ENCODE data around the gene MEN1.
"Not testable (repeated sequence)": the region's sequence is repeated elsewhere in the genome, so short reads cannot be mapped to it uniquely, and the experiment has no call there.

The MEN1 gene

DNA sequence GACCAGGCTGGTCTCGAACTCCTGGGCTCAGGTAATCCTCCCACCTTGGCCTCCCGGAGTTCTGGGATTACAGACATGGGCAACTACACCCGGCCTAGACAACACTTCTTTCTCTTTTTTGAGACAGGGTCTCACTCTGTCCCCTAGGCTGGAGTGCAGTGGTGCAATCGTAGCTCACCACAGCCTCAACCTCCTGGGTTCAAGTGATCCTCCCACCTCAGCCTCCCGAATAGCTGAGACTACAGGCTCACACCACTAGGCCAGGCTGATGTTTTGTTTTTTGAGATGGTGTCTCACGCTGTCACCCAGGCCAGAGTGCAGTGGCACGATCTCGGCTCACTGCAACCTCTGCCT is 35.4 kb upstream of the MEN1 start:
- not testable (repeated sequence) for H3K36me3 ChIP-seq (ENCODE audit: control insufficient read depth in 5 of 5, insufficient read depth in 5 of 5, low read length in 5 of 5); H3K9ac ChIP-seq (ENCODE audit: low read length in 5 of 5); H3K4me3 ChIP-seq (ENCODE audit: low read depth in 1 of 5, low read length in 5 of 5); H3K27me3 ChIP-seq (ENCODE audit: control insufficient read depth in 5 of 5, insufficient read depth in 4 of 5, low read length in 5 of 5); H3K27ac ChIP-seq (ENCODE audit: low read depth, low read length); H3K9me3 ChIP-seq (ENCODE audit: control insufficient read depth in 5 of 5, low read length in 5 of 5)
- H3K4me1 ChIP-seq (ENCODE audit: control insufficient read depth in 5 of 5, insufficient read depth in 5 of 5, low read length in 5 of 5): peaks cover 10 to 44% (median 35%) of the 10 kb centered on the region in 5 donors

DNA sequence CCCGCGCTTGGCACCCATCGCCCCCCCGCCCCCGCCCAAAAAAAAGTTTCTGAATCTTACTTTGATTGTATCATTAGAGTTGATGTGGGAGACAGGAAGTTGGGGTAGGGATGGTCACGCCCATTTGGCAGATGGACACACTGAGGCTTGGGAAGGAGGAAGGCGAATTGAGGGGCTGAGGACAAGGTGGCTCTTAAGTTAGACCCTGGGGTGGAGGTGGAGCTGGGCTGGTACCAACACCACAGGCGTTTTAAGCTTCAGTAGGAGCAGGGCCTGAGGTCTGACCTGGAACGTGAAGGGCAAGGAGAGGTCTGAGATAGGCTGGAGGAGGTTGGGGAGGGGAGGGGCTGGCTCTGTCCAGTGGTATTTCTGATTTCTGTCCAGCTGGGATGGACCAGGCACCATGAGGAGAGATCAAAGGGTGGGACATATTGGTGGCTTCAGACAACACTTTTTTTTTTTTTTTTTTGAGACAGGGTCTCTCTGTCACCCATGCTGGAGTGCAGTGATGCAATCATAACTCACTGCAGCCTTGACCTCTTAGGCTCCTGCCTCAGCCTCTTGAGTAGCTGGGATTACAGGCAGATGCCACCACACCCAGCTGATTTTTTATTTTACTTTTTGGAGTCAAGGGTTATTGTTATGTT is 34.9 kb upstream of the MEN1 start:
- Histone ChIP-seq H3K36me3 (ENCODE audit: control insufficient read depth in 5 of 5, insufficient read depth in 5 of 5, low read length in 5 of 5) (no peaks in the 10 kb centered on the region), H3K4me1 (ENCODE audit: control insufficient read depth in 5 of 5, insufficient read depth in 5 of 5, low read length in 5 of 5) (peaks cover 10 to 41% (median 34%) of the 10 kb centered on the region in 5 donors), H3K9me3 (ENCODE audit: control insufficient read depth in 5 of 5, low read length in 5 of 5) (no peaks in the 10 kb centered on the region), H3K27ac (ENCODE audit: low read depth, low read length) (no peak overlapping the region), H3K4me3 (ENCODE audit: low read depth in 1 of 5, low read length in 5 of 5) (peak overlapping the region in 2 of 5 donors; percentile 39 to 44), H3K9ac (ENCODE audit: low read length in 5 of 5) (no peak overlapping the region), H3K27me3 (ENCODE audit: control insufficient read depth in 5 of 5, insufficient read depth in 4 of 5, low read length in 5 of 5) (no peaks in the 10 kb centered on the region)

DNA sequence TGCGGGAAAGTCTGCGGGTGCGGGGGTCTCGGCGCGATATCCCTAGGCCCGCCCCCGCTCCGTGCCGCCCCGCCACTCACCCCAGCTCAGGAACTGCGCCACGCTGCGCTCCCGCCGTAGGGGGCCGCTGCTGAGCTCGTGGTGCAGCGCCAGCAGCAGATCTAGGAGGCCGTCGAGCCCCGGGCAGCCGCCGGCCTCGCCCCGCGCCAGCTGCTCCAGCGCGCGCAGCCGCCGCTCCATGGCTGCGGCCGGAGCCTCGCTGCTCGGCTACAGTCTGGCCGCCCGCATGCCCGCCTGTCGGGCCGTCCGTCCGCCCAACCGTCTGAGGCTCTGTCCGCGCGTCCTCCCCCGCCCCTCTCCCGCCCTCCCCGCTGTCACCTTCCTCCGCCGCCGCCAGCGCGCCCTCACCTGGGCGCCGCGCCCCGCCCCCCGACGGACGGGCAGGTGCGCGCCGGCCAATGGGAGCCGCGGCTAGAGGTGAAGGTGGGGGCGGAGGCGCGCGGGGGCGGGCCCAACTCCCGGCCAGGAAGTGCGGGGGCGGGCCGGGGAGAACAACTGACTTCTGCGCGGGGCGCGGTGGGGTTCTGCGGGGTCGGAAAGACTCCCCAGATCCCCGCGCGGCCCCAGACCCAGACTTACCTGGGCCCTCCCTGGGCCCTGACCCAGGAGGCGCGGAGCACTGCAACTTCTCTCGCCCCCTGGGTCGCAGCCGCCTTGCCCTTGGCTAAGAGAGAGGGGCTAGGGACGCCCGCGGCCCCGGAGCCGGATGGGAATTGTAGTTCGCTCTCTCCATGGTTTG is 34.2 kb upstream of the MEN1 start, which contains the start of gene CDC42BPG:
TSS of gene CDC42BPG (minus strand) at position 324 of the 799 bp plus-strand sequence. CDS start at position 240, 84 bp downstream.
- no peaks in the 10 kb centered on the region for H3K9me3 ChIP-seq (ENCODE audit: control insufficient read depth in 5 of 5, low read length in 5 of 5)
- no peaks in the 10 kb centered on the region for H3K27me3 ChIP-seq (ENCODE audit: control insufficient read depth in 5 of 5, insufficient read depth in 4 of 5, low read length in 5 of 5)
- H3K9ac ChIP-seq (ENCODE audit: low read length in 5 of 5): no peak within 1 kb of the TSS
- peak within 1 kb of the TSS in 3 of 5 donors; percentile 6 to 44 (median 39) for H3K4me3 ChIP-seq (ENCODE audit: low read depth in 1 of 5, low read length in 5 of 5)
- H3K27ac ChIP-seq (ENCODE audit: low read depth, low read length): no peak within 1 kb of the TSS
- H3K36me3 ChIP-seq (ENCODE audit: control insufficient read depth in 5 of 5, insufficient read depth in 5 of 5, low read length in 5 of 5): no peaks in the 10 kb centered on the region
- peaks cover 6 to 34% (median 27%) of the 10 kb centered on the region in 5 donors for H3K4me1 ChIP-seq (ENCODE audit: control insufficient read depth in 5 of 5, insufficient read depth in 5 of 5, low read length in 5 of 5)

DNA sequence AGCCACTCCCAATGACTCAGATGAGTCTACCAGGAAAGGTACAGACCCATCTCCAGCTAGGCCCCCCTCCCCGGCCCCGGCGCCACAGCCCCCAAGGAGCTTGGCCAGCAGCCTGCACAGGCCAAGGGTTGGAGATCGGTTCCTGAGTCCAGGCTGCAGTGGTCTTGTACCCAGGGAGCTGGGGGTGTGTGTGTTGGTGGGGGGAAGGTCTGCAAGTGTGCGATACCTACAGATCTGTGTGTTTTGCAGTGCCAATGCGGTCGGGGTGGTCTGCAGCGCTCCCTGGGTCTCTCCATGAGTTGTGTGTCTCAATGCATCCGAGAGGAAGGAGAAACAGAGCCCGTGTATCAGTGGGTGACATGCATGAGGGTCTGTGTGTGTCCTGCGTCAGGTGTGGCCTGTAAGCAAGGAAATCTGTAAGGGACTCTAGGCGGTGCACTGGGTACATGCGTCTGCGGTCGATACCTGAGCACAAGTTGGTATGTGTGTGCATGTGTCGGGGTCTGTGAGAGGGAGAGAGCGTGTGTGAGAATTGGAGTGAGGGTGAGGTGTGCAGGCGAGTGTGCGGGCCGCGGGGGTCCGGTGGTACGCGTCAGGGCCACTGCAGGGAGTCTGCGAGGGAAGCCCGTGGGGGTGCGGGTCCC is 33.5 kb upstream of the MEN1 start:
- Histone ChIP-seq H3K4me3 (ENCODE audit: low read depth in 1 of 5, low read length in 5 of 5) (peak overlapping the region in 1 of 5 donors; percentile 44), H3K9me3 (ENCODE audit: control insufficient read depth in 5 of 5, low read length in 5 of 5) (no peaks in the 10 kb centered on the region), H3K27me3 (ENCODE audit: control insufficient read depth in 5 of 5, insufficient read depth in 4 of 5, low read length in 5 of 5) (no peaks in the 10 kb centered on the region), H3K4me1 (ENCODE audit: control insufficient read depth in 5 of 5, insufficient read depth in 5 of 5, low read length in 5 of 5) (peaks cover 1 to 27% (median 20%) of the 10 kb centered on the region in 5 donors), H3K9ac (ENCODE audit: low read length in 5 of 5) (no peak overlapping the region), H3K27ac (ENCODE audit: low read depth, low read length) (no peak overlapping the region), H3K36me3 (ENCODE audit: control insufficient read depth in 5 of 5, insufficient read depth in 5 of 5, low read length in 5 of 5) (no peaks in the 10 kb centered on the region)

DNA sequence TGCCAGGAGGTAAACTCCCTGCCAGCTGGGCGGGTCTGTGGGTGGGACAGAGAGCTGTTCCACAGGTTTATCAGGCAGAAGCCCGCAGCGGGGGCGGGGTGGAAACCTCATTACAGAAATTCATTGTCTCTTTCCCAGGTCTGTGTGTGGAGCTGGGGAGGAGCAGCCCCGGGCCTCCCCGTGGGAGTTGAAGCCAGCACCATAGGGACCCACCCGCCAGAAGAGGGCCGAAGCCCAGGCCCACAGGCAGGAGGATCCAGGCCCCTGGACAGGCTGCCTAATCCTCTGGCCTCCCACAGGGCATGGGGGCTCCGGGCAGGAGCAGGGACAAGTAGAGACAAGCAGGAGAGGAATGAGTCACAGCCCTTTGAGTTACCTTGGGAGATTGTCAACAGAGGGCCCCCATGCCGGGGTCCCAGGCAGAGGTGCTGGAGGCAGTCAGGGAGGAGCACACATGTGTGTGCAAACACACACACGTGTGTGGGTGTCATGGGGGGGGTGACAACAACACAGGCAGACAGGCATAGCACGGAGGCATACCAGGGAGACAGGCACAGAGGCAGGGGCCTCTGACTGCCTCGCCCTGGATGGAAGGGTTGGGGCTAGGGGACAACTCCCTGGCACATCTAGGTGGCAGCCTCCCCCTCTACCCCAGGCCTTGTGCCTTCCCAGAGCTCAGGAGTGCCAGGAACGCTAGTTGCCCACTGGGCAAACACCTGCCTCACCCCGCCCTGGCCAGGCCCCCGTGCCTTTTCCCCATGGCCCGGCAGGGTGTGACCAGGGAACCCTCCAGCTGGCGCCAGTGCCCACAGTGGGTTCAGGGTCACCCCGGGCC is 32.7 kb upstream of the MEN1 start:
- no peak overlapping the region for H3K4me3 ChIP-seq (ENCODE audit: low read depth in 1 of 5, low read length in 5 of 5)
- H3K4me1 ChIP-seq (ENCODE audit: control insufficient read depth in 5 of 5, insufficient read depth in 5 of 5, low read length in 5 of 5): peaks cover 0 to 19% (median 13%) of the 10 kb centered on the region in 5 donors
- H3K9ac ChIP-seq (ENCODE audit: low read length in 5 of 5): no peak overlapping the region
- no peaks in the 10 kb centered on the region for H3K27me3 ChIP-seq (ENCODE audit: control insufficient read depth in 5 of 5, insufficient read depth in 4 of 5, low read length in 5 of 5)
- H3K27ac ChIP-seq (ENCODE audit: low read depth, low read length): no peak overlapping the region
- H3K36me3 ChIP-seq (ENCODE audit: control insufficient read depth in 5 of 5, insufficient read depth in 5 of 5, low read length in 5 of 5): no peaks in the 10 kb centered on the region
- no peaks in the 10 kb centered on the region for H3K9me3 ChIP-seq (ENCODE audit: control insufficient read depth in 5 of 5, low read length in 5 of 5)

DNA sequence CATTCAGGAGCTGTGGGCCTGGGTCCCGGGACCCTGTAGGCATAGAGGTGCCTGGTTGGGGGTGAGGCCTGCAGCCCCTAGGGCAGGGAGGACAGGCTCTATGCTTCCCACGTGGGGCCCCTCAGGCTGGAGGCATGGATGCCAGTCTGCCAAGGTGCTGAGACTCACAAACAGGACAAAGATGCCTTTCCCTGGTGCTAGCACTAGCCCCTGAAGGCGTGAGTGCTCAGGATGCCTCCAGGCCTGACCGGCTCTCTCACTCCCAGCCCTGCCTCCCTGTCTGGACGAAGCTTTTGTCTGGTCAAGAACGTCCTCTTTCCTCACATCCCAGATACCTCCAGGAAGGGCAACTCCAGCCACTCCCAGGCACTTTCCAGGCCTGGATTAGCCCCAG is 32.0 kb upstream of the MEN1 start:
- no peaks in the 10 kb centered on the region for H3K27me3 ChIP-seq (ENCODE audit: control insufficient read depth in 5 of 5, insufficient read depth in 4 of 5, low read length in 5 of 5)
- no peaks in the 10 kb centered on the region for H3K9me3 ChIP-seq (ENCODE audit: control insufficient read depth in 5 of 5, low read length in 5 of 5)
- H3K36me3 ChIP-seq (ENCODE audit: control insufficient read depth in 5 of 5, insufficient read depth in 5 of 5, low read length in 5 of 5): no peaks in the 10 kb centered on the region
- H3K4me3 ChIP-seq (ENCODE audit: low read depth in 1 of 5, low read length in 5 of 5): no peak overlapping the region
- H3K4me1 ChIP-seq (ENCODE audit: control insufficient read depth in 5 of 5, insufficient read depth in 5 of 5, low read length in 5 of 5): peaks cover 0 to 15% (median 8%) of the 10 kb centered on the region in 5 donors
- H3K27ac ChIP-seq (ENCODE audit: low read depth, low read length): no peak overlapping the region
- H3K9ac ChIP-seq (ENCODE audit: low read length in 5 of 5): no peak overlapping the region

DNA sequence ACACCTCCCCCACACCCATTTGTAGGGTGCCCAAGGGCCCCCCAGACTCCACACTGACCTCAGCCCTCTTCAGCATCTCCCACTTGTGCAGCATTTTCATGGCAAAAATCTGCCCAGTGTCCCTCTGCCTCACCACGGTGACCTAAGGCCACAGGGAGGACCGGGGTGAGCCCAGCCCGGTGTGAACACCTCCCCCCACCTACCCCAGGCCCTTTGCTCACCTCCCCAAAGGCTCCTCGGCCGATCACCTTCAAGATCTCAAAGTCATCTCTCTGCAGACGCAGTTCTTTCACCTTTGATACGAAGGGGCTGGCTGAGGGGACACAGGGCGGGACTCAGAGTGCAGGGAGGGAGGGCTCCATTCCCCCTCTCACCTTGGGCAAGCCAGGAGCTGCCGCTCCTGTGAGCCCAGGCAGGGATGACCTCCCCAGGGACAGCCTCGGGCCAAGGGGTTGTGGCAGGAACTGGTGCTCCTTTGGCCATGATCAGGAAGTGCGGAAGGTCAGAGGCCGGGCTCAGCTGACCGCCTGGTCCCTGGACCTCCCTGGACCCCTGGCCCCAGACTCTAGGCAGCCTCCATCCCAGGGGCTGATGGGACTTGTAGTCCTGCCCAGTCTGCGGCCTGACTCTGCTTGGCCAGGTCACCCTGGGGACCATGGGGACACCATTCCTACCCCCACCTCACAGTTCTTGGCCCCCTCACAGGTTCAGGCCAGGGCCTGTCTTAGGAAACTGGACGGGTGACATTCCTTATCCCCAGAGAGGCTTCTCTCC is 31.4 kb upstream of the MEN1 start:
- Histone ChIP-seq H3K4me3 (ENCODE audit: low read depth in 1 of 5, low read length in 5 of 5) (no peak overlapping the region), H3K9ac (ENCODE audit: low read length in 5 of 5) (no peak overlapping the region), H3K27ac (ENCODE audit: low read depth, low read length) (no peak overlapping the region), H3K36me3 (ENCODE audit: control insufficient read depth in 5 of 5, insufficient read depth in 5 of 5, low read length in 5 of 5) (no peaks in the 10 kb centered on the region), H3K9me3 (ENCODE audit: control insufficient read depth in 5 of 5, low read length in 5 of 5) (no peaks in the 10 kb centered on the region), H3K27me3 (ENCODE audit: control insufficient read depth in 5 of 5, insufficient read depth in 4 of 5, low read length in 5 of 5) (no peaks in the 10 kb centered on the region), H3K4me1 (ENCODE audit: control insufficient read depth in 5 of 5, insufficient read depth in 5 of 5, low read length in 5 of 5) (peaks cover 0 to 12% (median 6%) of the 10 kb centered on the region in 5 donors)

DNA sequence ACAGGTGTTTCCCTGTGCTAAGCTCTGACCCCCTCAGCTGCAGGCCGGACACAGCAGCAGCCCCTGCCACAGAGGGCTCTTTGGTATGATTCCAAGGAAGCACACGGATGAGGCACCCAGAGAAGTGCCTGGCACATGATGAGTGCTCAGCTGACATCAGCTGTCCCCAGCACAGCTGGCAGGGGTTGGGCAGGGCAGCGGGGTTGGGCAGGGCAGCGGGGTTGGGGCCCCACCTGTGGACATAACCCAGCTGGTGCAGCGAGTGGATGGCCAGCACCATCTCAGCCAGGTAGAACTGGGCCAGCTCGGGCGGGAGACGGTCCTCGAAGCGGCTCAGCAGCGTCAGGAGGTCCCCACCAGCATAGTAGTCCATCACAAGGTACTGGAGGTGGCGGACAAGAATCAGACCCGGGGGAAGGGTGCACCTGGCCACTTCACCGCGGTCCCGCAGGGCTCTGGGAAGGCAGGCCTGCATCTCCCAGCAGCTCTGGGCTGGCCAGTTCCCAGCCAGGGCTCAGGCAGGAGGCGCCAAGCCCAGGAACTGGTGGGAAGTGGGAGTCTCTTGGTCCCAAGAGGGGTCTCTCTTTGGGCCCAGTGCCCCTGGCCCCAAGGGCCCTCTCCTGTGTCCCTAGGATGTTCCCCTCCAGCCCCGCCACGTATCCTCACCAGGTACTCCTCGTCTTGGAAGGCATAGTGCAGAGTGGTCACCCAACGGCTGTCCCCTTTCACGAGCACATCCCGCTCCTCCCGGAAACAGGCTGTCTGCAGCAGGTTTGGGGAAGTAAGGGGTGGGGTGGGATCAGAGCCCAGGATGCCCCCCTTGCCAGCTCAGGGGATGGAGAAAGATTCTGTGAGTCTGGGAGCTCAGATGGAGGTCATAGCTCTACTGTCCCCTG is 29.8 kb upstream of the MEN1 start:
- Histone ChIP-seq H3K9me3 (ENCODE audit: control insufficient read depth in 5 of 5, low read length in 5 of 5) (no peaks in the 10 kb centered on the region), H3K4me1 (ENCODE audit: control insufficient read depth in 5 of 5, insufficient read depth in 5 of 5, low read length in 5 of 5) (peaks cover 0 to 11% (median 5%) of the 10 kb centered on the region in 5 donors), H3K36me3 (ENCODE audit: control insufficient read depth in 5 of 5, insufficient read depth in 5 of 5, low read length in 5 of 5) (no peaks in the 10 kb centered on the region), H3K27me3 (ENCODE audit: control insufficient read depth in 5 of 5, insufficient read depth in 4 of 5, low read length in 5 of 5) (no peaks in the 10 kb centered on the region), H3K4me3 (ENCODE audit: low read depth in 1 of 5, low read length in 5 of 5) (no peak overlapping the region), H3K9ac (ENCODE audit: low read length in 5 of 5) (no peak overlapping the region), H3K27ac (ENCODE audit: low read depth, low read length) (no peak overlapping the region)

Measured in subcutaneous abdominal adipose tissue (tissue), 5 donors.